Thyroid gland (tissue), 4 donors: ENCODE results near the gene MAP3K5.

Experiments
- CTCF ChIP-seq, 6 experiments: fragments of 200-600 bp in 3 of 6; fragments of 450-650 bp in 3 of 6; sonication (generic) in 3 of 6; IDR thresholded peaks; one replicate each; pipeline ENCODE4 v1.5.1; 2016 to 2019; ENCODE audit warnings: antibody characterized with exemption in 6 of 6, mild to moderate bottlenecking in 2 of 6, inconsistent platforms in 1 of 6, moderate library complexity in 1 of 6
- POLR2A ChIP-seq, 2 donors: fragments of 450-650 bp; IDR thresholded peaks; one replicate each; pipeline ENCODE4 v1.6.1; 2017; ENCODE audit warnings: antibody characterized with exemption in 2 of 2, mild to moderate bottlenecking in 2 of 2, moderate library complexity in 1 of 2

DNA sequence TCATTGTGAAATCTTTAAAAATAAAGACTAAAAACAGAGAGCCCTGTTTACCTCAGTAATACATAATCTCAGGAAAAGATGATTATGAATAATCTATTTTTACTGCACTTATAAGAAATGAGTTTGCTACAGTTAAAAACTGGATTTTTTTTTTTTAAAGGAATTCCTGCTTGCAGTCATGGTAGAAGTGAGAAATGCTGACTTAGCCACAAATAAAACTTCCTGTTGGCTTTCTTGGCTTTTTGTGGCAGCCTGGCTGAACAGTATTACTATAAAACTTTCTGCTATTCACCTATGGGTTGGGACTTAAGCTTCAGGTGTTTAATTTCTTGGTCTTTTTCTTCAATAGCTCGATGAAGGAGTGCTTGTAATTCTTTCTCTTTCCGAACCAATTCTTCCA, 230.1 kb downstream of the MAP3K5 start:
- TF ChIP-seq CTCF (IDR thresholded peaks at IDR 0.05) (no peak), POLR2A (IDR thresholded peaks at IDR 0.05) (no peak)
